HTR-8/SVneo (cell line): Measurements from ENCODE around the gene SEC61A1.
A peak's percentile ranks its signal among the peaks of the same experiment; 100 is the strongest.

Experiments
- DNase-seq: peaks from one replicate; pipeline ENCODE4 v3.0.0; 2011; ENCODE audit warnings: low spot score, mixed read lengths; ENCODE audit not compliant: insufficient read length
- FAIRE-seq: peaks from 2 replicates; lab custom pipeline; 2011; peaks lifted over from hg19 to GRCh38; lab: Jason Lieb, UNC

The SEC61A1 gene

GRCh38 chr3:128075522-128076482, 23.6 kb downstream of the SEC61A1 start:
- FAIRE-seq (peak; percentile 65), DNase-seq (peak; percentile 54)

- DNase-seq, result no peak
These were observed 24.4 kb downstream of the SEC61A1 start for GRCh38 chr3:128076483-128077201.

GRCh38 chr3:128077202-128077624, 25.0 kb downstream of the SEC61A1 start:
- DNase-seq (no peak), FAIRE-seq (no peak)

More at GRCh38 chr3:128076483-128077201, 24.4 kb downstream of the SEC61A1 start:
- FAIRE-seq, result no peak

GRCh38 chr3:128077665-128078064, 25.4 kb downstream of the SEC61A1 start:
- FAIRE-seq (no peak), DNase-seq (no peak)

- no peak for DNase-seq
- no peak for FAIRE-seq
These were observed 26.1 kb downstream of the SEC61A1 start for GRCh38 chr3:128078322-128078721.

- FAIRE-seq (no peak), DNase-seq (no peak)
These were observed 26.6 kb downstream of the SEC61A1 start for GRCh38 chr3:128078875-128079274.

GRCh38 chr3:128079823-128080222, 27.6 kb downstream of the SEC61A1 start:
- FAIRE-seq, result no peak
- DNase-seq, result no peak

- FAIRE-seq (peak; percentile 95), DNase-seq (peak; percentile 78)
These were observed 28.3 kb downstream of the SEC61A1 start for GRCh38 chr3:128080323-128081080.

- no peak for FAIRE-seq
- no peak for DNase-seq
These were observed 29.0 kb downstream of the SEC61A1 start for GRCh38 chr3:128081226-128081625.

GRCh38 chr3:128081846-128082245, 29.6 kb downstream of the SEC61A1 start:
- no peak for FAIRE-seq
- no peak for DNase-seq

GRCh38 chr3:128082546-128082945, 30.3 kb downstream of the SEC61A1 start:
- no peak for DNase-seq
- no peak for FAIRE-seq

GRCh38 chr3:128083396-128083795, 31.2 kb downstream of the SEC61A1 start:
- DNase-seq (no peak), FAIRE-seq (no peak)

GRCh38 chr3:128083980-128084674, 31.9 kb downstream of the SEC61A1 start:
- DNase-seq, result no peak
- FAIRE-seq, result no peak

- FAIRE-seq (no peak), DNase-seq (no peak)
These were observed 32.4 kb downstream of the SEC61A1 start for GRCh38 chr3:128084675-128085021.

- no peak for FAIRE-seq
These were observed 36.9 kb downstream of the SEC61A1 start for GRCh38 chr3:128089135-128089534.

GRCh38 chr3:128091586-128091985, 39.3 kb downstream of the SEC61A1 start:
- DNase-seq (no peak), FAIRE-seq (no peak)

More at GRCh38 chr3:128089135-128089534, 36.9 kb downstream of the SEC61A1 start:
- DNase-seq, result no peak

GRCh38 chr3:128094295-128095151, 42.3 kb downstream of the SEC61A1 start:
- FAIRE-seq (no peak), DNase-seq (no peak)

- peak; percentile 86 for DNase-seq
- peak; percentile 75 for FAIRE-seq
These were observed 43.0 kb downstream of the SEC61A1 start for GRCh38 chr3:128095222-128095703.

GRCh38 chr3:128098234-128098633, 46.0 kb downstream of the SEC61A1 start:
- FAIRE-seq (no peak), DNase-seq (no peak)
